Measurements from ENCODE around the gene PPP2R2C.

PPP2R2C gene

DNA sequence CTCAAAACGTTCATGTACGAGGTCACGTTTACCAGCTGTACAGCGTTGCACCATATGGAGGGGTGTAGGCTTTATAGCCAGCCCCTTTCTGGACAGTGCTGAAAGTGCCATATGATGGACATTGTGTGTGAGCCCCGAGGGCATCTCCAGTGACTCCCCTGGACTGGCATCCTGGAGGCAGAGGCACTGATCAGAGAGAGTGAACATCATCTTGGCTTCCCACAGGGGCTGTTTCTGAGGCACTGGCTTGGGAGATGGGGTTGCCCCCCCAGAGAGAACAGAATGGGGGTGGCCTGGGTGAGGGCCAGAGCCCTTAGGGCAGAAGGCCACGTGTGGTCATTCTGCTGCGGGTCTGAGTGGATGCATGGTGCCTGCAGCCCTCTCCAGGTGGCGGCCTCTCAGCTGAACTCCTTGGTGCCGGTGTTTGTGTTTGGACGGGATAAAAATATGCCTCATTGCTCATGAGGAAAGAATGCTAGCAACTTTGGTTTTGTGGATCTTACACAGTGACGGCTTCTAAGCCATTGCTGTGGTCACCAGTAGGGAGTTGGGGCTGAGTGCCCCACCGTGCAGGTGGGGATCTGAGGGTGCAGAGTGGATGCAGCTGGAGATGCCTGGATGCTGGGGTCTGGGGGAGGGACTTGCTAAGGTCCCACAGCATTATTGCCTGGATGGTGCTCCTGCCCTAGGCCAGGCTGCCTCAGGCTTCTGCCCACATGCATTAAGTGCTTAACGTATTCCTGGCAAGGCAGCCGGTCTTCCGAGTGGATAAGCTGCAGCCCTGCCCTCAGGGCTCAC lies 199.4 kb downstream of the PPP2R2C start:
- no peak for DNase-seq (ENCODE audit: low read depth in 3 of 3)

DNA sequence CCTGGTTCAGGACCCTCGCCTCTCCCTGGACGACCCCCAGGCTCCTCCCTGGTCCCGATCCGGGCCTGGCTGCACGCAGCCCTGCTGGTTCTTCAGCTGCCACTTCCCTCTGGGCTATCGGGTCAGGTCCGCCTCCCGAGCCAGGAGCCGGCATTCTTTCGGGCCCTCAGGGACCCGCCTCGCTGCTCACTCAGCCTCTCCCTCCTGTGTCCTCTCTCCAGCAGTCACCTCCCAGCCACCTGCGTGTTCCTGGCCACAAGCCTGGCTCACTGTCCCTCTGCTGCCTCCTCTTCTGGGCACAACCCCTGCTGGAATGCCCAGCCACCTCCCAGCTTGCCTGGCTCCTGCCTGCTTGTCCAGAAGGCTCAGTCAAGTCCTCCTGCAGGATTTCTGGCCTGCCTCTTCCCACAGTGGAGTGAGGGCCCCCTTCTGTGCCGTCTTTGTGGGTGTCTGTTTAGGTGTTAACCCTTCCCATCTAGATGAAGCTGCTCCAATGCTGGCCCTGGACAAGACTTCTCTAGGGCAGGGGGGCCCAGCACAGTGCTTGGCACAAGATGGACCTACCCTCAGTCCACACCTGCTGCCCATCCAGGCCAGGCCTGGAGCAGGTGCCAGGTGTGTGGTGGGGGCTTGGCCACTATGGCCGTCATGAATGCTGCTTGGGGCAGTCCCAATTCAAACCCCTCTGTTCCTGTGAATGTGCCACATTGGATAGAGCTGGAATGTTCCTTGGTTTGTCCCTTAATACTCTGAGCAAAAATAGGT lies 200.5 kb downstream of the PPP2R2C start:
- DNase-seq (ENCODE audit: low read depth in 3 of 3), result no peak

DNA sequence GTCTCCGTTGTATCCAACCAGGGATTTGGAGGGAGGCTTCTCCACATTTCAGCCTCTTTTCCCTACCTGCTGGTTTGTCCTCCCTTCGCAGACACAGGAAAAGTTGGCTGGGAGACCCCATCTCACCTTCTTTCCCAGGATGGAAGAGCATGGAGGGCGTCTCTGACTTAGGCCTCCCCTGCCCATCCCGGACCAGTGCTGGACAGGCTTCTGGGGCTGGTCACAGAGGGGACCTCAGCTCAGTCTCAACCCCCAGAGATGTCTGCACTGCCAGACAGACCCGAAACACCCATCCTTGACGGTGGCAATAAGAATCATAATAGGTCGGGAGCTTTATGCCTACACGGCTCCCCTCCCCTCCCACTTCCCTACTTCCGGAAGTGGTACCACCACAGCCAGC lies 201.2 kb downstream of the PPP2R2C start:
- no peak for DNase-seq (ENCODE audit: low read depth in 3 of 3)

DNA sequence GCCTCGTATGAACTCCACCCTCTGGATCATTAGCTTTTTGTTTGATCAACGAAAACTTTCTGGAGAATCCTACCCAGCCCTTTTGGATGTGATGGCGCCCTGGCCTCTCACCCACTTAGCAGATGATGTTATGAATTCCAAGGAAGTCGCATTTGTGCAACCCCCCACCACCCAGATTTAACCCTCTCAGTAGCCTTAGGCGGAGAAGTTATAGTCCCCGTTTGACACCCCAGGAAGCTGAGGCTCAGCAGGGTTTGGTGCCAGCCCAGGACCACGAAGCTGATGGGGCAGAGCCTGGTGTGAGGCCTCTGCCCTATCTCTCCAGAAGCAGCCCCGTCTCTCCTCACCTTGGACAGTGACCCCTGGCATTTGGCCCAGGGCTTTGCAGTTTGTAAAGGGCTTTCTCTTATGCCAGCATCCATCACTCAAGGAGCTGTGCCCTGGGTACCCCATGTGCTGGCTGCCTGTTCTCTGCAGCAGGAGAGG lies 201.7 kb downstream of the PPP2R2C start:
- DNase-seq (ENCODE audit: low read depth in 3 of 3), result no peak

Data from stimulated activated CD4-positive, alpha-beta T cell treated with anti-CD3 and anti-CD28 coated beads, TNF-alpha, amount 100 ng/mL, for 24 hours (primary cell).